ENCODE results near the gene ZNF488. TPM values are rescaled to one million over a fixed set of nuclear protein-coding genes. Genes with fewer than 3 reads are reported as not detected.

The ZNF488 gene
- total RNA-seq, 2 donors from 2014 or later = 0.53 to 1.2 TPM

GRCh38 chr10:47368431-47369180 is 15.5 kb downstream of the ZNF488 start:
- DNase-seq = no peak
- no peaks in the 10 kb centered on the region for H3K36me3 Mint-ChIP-seq (ENCODE audit: low read depth)
- WGBS, 2 experiments (ENCODE audit: insufficient coverage in 1 of 2, insufficient read length in 1 of 2) = 92 to 94% methylated on average over 11 to 24 of the region's 24 CpGs

GRCh38 chr10:47367646-47368045 is 16.4 kb downstream of the ZNF488 start:
- no peak overlapping the region for H3K27ac ChIP-seq (ENCODE audit: low read depth, low read length)
- Mint-ChIP-seq H3K27ac (no peak overlapping the region), H3K36me3 (ENCODE audit: low read depth) (no peaks in the 10 kb centered on the region), H3K4me1 (peaks cover 6% of the 10 kb centered on the region), H3K27me3 (ENCODE audit: insufficient read depth) (peaks cover 18% of the 10 kb centered on the region), H3K9me3 (no peaks in the 10 kb centered on the region), H3K4me3 (no peak overlapping the region)
- no peak overlapping the region for H3K4me3 ChIP-seq (ENCODE audit: low read length)
- no peaks in the 10 kb centered on the region for H3K4me1 ChIP-seq (ENCODE audit: control insufficient read depth, insufficient read depth, low read length)
- no peaks in the 10 kb centered on the region for H3K9me3 ChIP-seq (ENCODE audit: control insufficient read depth, low read length)
- no peaks in the 10 kb centered on the region for H3K27me3 ChIP-seq (ENCODE audit: control insufficient read depth, insufficient read depth, low read length, poor library complexity, severe bottlenecking)
- H3K9ac ChIP-seq (ENCODE audit: extremely low read depth, low read length, poor library complexity, severe bottlenecking) = no peak overlapping the region
- H3K36me3 ChIP-seq (ENCODE audit: control insufficient read depth, insufficient read depth, low read length) = no peaks in the 10 kb centered on the region
- 89 to 90% methylated on average over 10 to 11 of the region's 11 CpGs for WGBS, 2 experiments (ENCODE audit: insufficient coverage in 1 of 2, insufficient read length in 1 of 2)
- DNase-seq = peak; percentile 24
- no peak for TF ChIP-seq CTCF (conservative IDR thresholded peaks at IDR 0.05)

More at GRCh38 chr10:47368431-47369180, 15.5 kb downstream of the ZNF488 start:
- H3K27ac ChIP-seq (ENCODE audit: low read depth, low read length) = no peak overlapping the region
- no peaks in the 10 kb centered on the region for H3K27me3 ChIP-seq (ENCODE audit: control insufficient read depth, insufficient read depth, low read length, poor library complexity, severe bottlenecking)
- Mint-ChIP-seq H3K4me1 (peaks cover 6% of the 10 kb centered on the region), H3K27ac (no peak overlapping the region), H3K4me3 (no peak overlapping the region), H3K9me3 (no peaks in the 10 kb centered on the region), H3K27me3 (ENCODE audit: insufficient read depth) (peaks cover 14% of the 10 kb centered on the region)
- H3K4me3 ChIP-seq (ENCODE audit: low read length) = no peak overlapping the region
- no peak for TF ChIP-seq CTCF (conservative IDR thresholded peaks at IDR 0.05)
- H3K4me1 ChIP-seq (ENCODE audit: control insufficient read depth, insufficient read depth, low read length) = no peaks in the 10 kb centered on the region
- no peaks in the 10 kb centered on the region for H3K36me3 ChIP-seq (ENCODE audit: control insufficient read depth, insufficient read depth, low read length)
- H3K9me3 ChIP-seq (ENCODE audit: control insufficient read depth, low read length) = no peaks in the 10 kb centered on the region
- H3K9ac ChIP-seq (ENCODE audit: extremely low read depth, low read length, poor library complexity, severe bottlenecking) = no peak overlapping the region

GRCh38 chr10:47366731-47367460 is 17.2 kb downstream of the ZNF488 start:
- no peaks in the 10 kb centered on the region for H3K36me3 Mint-ChIP-seq (ENCODE audit: low read depth)
- no peak for TF ChIP-seq CTCF (conservative IDR thresholded peaks at IDR 0.05)
- Histone ChIP-seq H3K27me3 (ENCODE audit: control insufficient read depth, insufficient read depth, low read length, poor library complexity, severe bottlenecking) (no peaks in the 10 kb centered on the region), H3K4me3 (ENCODE audit: low read length) (no peak overlapping the region), H3K9me3 (ENCODE audit: control insufficient read depth, low read length) (no peaks in the 10 kb centered on the region), H3K4me1 (ENCODE audit: control insufficient read depth, insufficient read depth, low read length) (no peaks in the 10 kb centered on the region), H3K27ac (ENCODE audit: low read depth, low read length) (no peak overlapping the region), H3K9ac (ENCODE audit: extremely low read depth, low read length, poor library complexity, severe bottlenecking) (no peak overlapping the region), H3K36me3 (ENCODE audit: control insufficient read depth, insufficient read depth, low read length) (no peaks in the 10 kb centered on the region)
- H3K9me3 Mint-ChIP-seq = no peaks in the 10 kb centered on the region
- DNase-seq = no peak
- H3K4me1 Mint-ChIP-seq = peaks cover 6% of the 10 kb centered on the region
- H3K27me3 Mint-ChIP-seq (ENCODE audit: insufficient read depth) = peaks cover 18% of the 10 kb centered on the region
- no peak overlapping the region for H3K27ac Mint-ChIP-seq
- WGBS, 2 experiments (ENCODE audit: insufficient coverage in 1 of 2, insufficient read length in 1 of 2) = 91% methylated on average over 8 of the region's 8 CpGs
- H3K4me3 Mint-ChIP-seq = no peak overlapping the region

Measured in endodermal cell (in vitro differentiated cells).